A172 (cell line): ENCODE data around the gene PPA1. TPM values are rescaled to one million over a fixed set of nuclear protein-coding genes. Genes with fewer than 3 reads are reported as not detected.
"Not testable (repeated sequence)": the region's sequence is repeated elsewhere in the genome, so short reads cannot be mapped to it uniquely, and the experiment has no call there.

ENCODE experiments used
- DNase-seq: peaks from one replicate; pipeline ENCODE4 v3.0.0-alpha.2; 2015; ENCODE audit warnings: low spot score
- total RNA-seq: library from RNA; depleted of rRNA; stranded (reverse); fragments of >200 nt; shearing (Covaris generic); gene quantifications from 2 replicates; pipeline ENCODE4 v1.2.3, GENCODE V29; 2014

Gene PPA1
- total RNA-seq, 1 experiment from 2014 or later, result 272 TPM

GRCh38 chr10:70212277-70212676 lies 21.0 kb downstream of the PPA1 start:
- DNase-seq, result no peak

- DNase-seq, result no peak
These were observed 26.5 kb downstream of the PPA1 start for GRCh38 chr10:70206762-70207161.

- DNase-seq, result no peak
These were observed 32.1 kb downstream of the PPA1 start for GRCh38 chr10:70201105-70201504.

- no peak for DNase-seq
These were observed 34.3 kb downstream of the PPA1 start for GRCh38 chr10:70198696-70199466.

- no peak for DNase-seq
These were observed 35.8 kb downstream of the PPA1 start for GRCh38 chr10:70197235-70197945.

GRCh38 chr10:70193391-70193844 lies 39.8 kb downstream of the PPA1 start:
- no peak for DNase-seq

GRCh38 chr10:70192326-70192968 lies 40.8 kb downstream of the PPA1 start:
- no peak for DNase-seq

- DNase-seq, result peak; percentile 21
These were observed 41.3 kb downstream of the PPA1 start for GRCh38 chr10:70191972-70192305.

- DNase-seq, result no peak
These were observed 41.9 kb downstream of the PPA1 start for GRCh38 chr10:70191161-70191971.

GRCh38 chr10:70190581-70190980 lies 42.6 kb downstream of the PPA1 start:
- no peak for DNase-seq

- no peak for DNase-seq
These were observed 43.1 kb downstream of the PPA1 start for GRCh38 chr10:70190102-70190501.

GRCh38 chr10:70188768-70189167 lies 44.5 kb downstream of the PPA1 start:
- no peak for DNase-seq

GRCh38 chr10:70186571-70186970 lies 46.7 kb downstream of the PPA1 start:
- DNase-seq, result no peak

GRCh38 chr10:70186090-70186489 lies 47.1 kb downstream of the PPA1 start:
- no peak for DNase-seq

- no peak for DNase-seq
These were observed 49.9 kb downstream of the PPA1 start for GRCh38 chr10:70183304-70183703.

- DNase-seq, result not testable (repeated sequence)
These were observed 54.0 kb downstream of the PPA1 start for GRCh38 chr10:70179209-70179608.

- no peak for DNase-seq
These were observed 55.0 kb downstream of the PPA1 start for GRCh38 chr10:70178139-70178725.

GRCh38 chr10:70176441-70176840 lies 56.8 kb downstream of the PPA1 start:
- no peak for DNase-seq

- DNase-seq, result no peak
These were observed 57.7 kb downstream of the PPA1 start for GRCh38 chr10:70175516-70175915.

GRCh38 chr10:70174058-70174741 lies 59.0 kb downstream of the PPA1 start:
- peak; percentile 11 for DNase-seq
